DND-41 (cell line): ENCODE measurements around the gene RAD51B.

Source experiments
- CTCF ChIP-seq: IDR thresholded peaks from 2 replicates; pipeline ENCODE4 v1.5.1; 2012; ENCODE audit warnings: borderline replicate concordance, low read length, moderate library complexity, mild to moderate bottlenecking; ENCODE audit not compliant: poor library complexity, severe bottlenecking; ENCODE audit errors: extremely low read depth
- EZH2 ChIP-seq: IDR thresholded peaks from 3 replicates; pipeline ENCODE4 v1.6.1; 2012; ENCODE audit warnings: borderline replicate concordance, low read depth, mild to moderate bottlenecking, moderate library complexity, low read length, inconsistent platforms; ENCODE audit not compliant: severe bottlenecking

- TF ChIP-seq CTCF = no peak
- no peak for TF ChIP-seq EZH2
Observed at GRCh38 chr14:67975470-67975869, 155.9 kb downstream of the RAD51B start.
